Stimulated activated CD4-positive, alpha-beta T cell treated with anti-CD3 and anti-CD28 coated beads, Interleukin-15, amount 100 ng/mL, for 24 hours (primary cell): Measurements from ENCODE around the gene RPTOR.

Source experiments
- DNase-seq: peaks from one replicate; pipeline ENCODE4 v3.0.0-alpha.2; 2020

The RPTOR gene

GRCh38 chr17:80905586-80906230 is 361.1 kb downstream of the RPTOR start:
- DNase-seq: no peak

GRCh38 chr17:80906364-80907259 is 362.0 kb downstream of the RPTOR start:
- DNase-seq: no peak

GRCh38 chr17:80907281-80907680 is 362.6 kb downstream of the RPTOR start:
- no peak for DNase-seq

- DNase-seq: no peak
Measured at GRCh38 chr17:80908211-80908610, 363.6 kb downstream of the RPTOR start.

- no peak for DNase-seq
Measured at GRCh38 chr17:80908776-80909175, 364.1 kb downstream of the RPTOR start.

GRCh38 chr17:80909635-80910034 is 365.0 kb downstream of the RPTOR start:
- DNase-seq: no peak

GRCh38 chr17:80910043-80910442 is 365.4 kb downstream of the RPTOR start:
- DNase-seq: no peak

GRCh38 chr17:80912476-80912875 is 367.8 kb downstream of the RPTOR start:
- DNase-seq: no peak

- DNase-seq: no peak
Measured at GRCh38 chr17:80913928-80914821, 369.5 kb downstream of the RPTOR start.

GRCh38 chr17:80916246-80916645 is 371.6 kb downstream of the RPTOR start:
- no peak for DNase-seq

- no peak for DNase-seq
Measured at GRCh38 chr17:80917716-80918560, 373.3 kb downstream of the RPTOR start.

GRCh38 chr17:80918731-80919130 is 374.1 kb downstream of the RPTOR start:
- no peak for DNase-seq

GRCh38 chr17:80919331-80920311 is 375.0 kb downstream of the RPTOR start:
- DNase-seq: no peak

- no peak for DNase-seq
Measured at GRCh38 chr17:80920441-80920840, 375.8 kb downstream of the RPTOR start.

GRCh38 chr17:80921159-80921558 is 376.5 kb downstream of the RPTOR start:
- DNase-seq: no peak

GRCh38 chr17:80921741-80922579 is 377.3 kb downstream of the RPTOR start:
- DNase-seq: no peak

GRCh38 chr17:80922580-80923160 is 378.0 kb downstream of the RPTOR start:
- no peak for DNase-seq

GRCh38 chr17:80923211-80924110 is 378.8 kb downstream of the RPTOR start:
- no peak for DNase-seq
